ENCODE measurements around the gene DYNLL2. TPM values are rescaled to one million over a fixed set of nuclear protein-coding genes. Genes with fewer than 3 reads are reported as not detected.

DYNLL2 gene
- total RNA-seq, 1 donor from 2014 or later = 50.9 TPM

GRCh38 chr17:58046239-58047094 lies 36.8 kb upstream of the DYNLL2 start:
- Mint-ChIP-seq H3K4me1 (ENCODE audit: low read depth) (no peaks in the 10 kb centered on the region), H3K9me3 (ENCODE audit: low read depth) (no peaks in the 10 kb centered on the region), H3K36me3 (ENCODE audit: insufficient read depth) (no peaks in the 10 kb centered on the region), H3K27ac (no peak overlapping the region), H3K27me3 (peaks cover 27% of the 10 kb centered on the region), H3K4me3 (ENCODE audit: low read depth) (no peak overlapping the region)
- TF ChIP-seq, protein P1, sequence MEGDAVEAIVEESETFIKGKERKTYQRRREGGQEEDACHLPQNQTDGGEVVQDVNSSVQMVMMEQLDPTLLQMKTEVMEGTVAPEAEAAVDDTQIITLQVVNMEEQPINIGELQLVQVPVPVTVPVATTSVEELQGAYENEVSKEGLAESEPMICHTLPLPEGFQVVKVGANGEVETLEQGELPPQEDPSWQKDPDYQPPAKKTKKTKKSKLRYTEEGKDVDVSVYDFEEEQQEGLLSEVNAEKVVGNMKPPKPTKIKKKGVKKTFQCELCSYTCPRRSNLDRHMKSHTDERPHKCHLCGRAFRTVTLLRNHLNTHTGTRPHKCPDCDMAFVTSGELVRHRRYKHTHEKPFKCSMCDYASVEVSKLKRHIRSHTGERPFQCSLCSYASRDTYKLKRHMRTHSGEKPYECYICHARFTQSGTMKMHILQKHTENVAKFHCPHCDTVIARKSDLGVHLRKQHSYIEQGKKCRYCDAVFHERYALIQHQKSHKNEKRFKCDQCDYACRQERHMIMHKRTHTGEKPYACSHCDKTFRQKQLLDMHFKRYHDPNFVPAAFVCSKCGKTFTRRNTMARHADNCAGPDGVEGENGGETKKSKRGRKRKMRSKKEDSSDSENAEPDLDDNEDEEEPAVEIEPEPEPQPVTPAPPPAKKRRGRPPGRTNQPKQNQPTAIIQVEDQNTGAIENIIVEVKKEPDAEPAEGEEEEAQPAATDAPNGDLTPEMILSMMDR (IDR thresholded peaks at IDR 0.05; ENCODE audit: unreplicated experiment) = no peak
- DNase-seq (ENCODE audit: low spot score, unreplicated experiment) = no peak

DNA sequence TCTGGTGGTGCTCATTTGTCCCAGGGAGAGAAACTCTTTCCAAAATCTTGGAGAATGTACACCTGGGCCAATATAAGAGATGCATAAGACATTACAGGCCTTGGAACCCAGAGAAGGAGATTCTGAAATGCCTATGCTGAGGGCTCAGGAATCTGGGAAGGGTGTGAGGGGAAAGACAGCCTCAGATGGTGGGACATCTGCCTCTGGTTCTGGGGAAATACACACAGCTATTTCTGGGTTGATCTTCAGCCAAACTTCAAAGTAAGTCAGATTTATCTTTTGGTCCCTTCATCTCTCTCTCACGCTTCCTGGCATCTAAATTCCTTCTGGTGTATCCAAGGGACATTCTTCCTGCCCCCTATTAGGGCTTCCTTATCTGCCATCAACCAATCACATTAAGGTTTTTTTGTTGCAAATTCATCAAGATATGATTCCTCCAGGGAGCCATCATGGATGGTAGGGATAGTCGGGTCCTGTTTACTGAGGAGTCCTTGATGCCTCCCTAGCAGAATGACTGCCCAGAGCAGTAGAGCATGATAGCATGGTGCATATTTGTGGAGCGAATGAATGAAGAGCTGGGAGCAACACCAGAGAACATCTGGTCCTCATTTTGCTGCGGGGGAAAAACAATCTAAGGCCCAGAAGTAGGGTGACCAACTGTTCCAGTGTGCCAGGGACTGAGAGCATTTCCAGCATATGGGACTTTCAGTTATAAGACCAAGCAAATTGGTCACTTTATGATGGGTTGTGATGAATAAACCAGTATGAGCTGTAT lies 35.7 kb upstream of the DYNLL2 start:
- no peak overlapping the region for H3K4me3 Mint-ChIP-seq (ENCODE audit: low read depth)
- DNase-seq (ENCODE audit: low spot score, unreplicated experiment) = no peak
- H3K4me1 Mint-ChIP-seq (ENCODE audit: low read depth) = no peaks in the 10 kb centered on the region
- TF ChIP-seq, protein P1 (IDR thresholded peaks at IDR 0.05; ENCODE audit: unreplicated experiment) = no peak
- no peak overlapping the region for H3K27ac Mint-ChIP-seq
- H3K27me3 Mint-ChIP-seq = peaks cover 29% of the 10 kb centered on the region
- H3K9me3 Mint-ChIP-seq (ENCODE audit: low read depth) = no peaks in the 10 kb centered on the region
- H3K36me3 Mint-ChIP-seq (ENCODE audit: insufficient read depth) = no peaks in the 10 kb centered on the region

DNA sequence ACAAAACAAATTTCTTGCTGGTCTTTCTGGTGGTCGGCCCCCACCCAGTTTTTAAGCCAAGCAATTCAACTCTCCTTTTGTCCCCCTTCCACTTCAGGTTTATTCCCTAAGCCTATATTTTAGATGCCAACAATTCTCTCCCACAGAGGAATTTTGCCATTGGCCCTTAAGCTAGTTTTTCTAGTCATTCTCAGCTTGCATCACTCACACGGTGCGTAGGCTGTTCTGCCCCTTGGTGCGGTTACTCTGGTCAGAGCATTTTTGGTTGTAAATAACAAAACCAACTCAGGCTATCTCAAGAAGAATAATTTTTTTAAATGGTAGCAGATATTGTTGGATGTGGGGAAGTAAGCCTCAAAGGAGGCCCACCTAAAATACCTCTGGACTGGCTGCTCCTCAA lies 33.7 kb upstream of the DYNLL2 start:
- Mint-ChIP-seq H3K36me3 (ENCODE audit: insufficient read depth) (no peaks in the 10 kb centered on the region), H3K9me3 (ENCODE audit: low read depth) (no peaks in the 10 kb centered on the region), H3K4me1 (ENCODE audit: low read depth) (no peaks in the 10 kb centered on the region), H3K4me3 (ENCODE audit: low read depth) (no peak overlapping the region), H3K27ac (no peak overlapping the region), H3K27me3 (peaks cover 26% of the 10 kb centered on the region)
- TF ChIP-seq, protein P1 (IDR thresholded peaks at IDR 0.05; ENCODE audit: unreplicated experiment) = no peak
- no peak for DNase-seq (ENCODE audit: low spot score, unreplicated experiment)

GRCh38 chr17:58050966-58051365 lies 32.3 kb upstream of the DYNLL2 start:
- Mint-ChIP-seq H3K4me3 (ENCODE audit: low read depth) (no peak overlapping the region), H3K27me3 (peaks cover 25% of the 10 kb centered on the region), H3K9me3 (ENCODE audit: low read depth) (no peaks in the 10 kb centered on the region), H3K4me1 (ENCODE audit: low read depth) (no peaks in the 10 kb centered on the region), H3K36me3 (ENCODE audit: insufficient read depth) (no peaks in the 10 kb centered on the region), H3K27ac (no peak overlapping the region)
- DNase-seq (ENCODE audit: low spot score, unreplicated experiment) = no peak
- TF ChIP-seq, protein P1 (IDR thresholded peaks at IDR 0.05; ENCODE audit: unreplicated experiment) = no peak

- no peak overlapping the region for H3K27ac Mint-ChIP-seq
- TF ChIP-seq, protein P1 (IDR thresholded peaks at IDR 0.05; ENCODE audit: unreplicated experiment) = no peak
- no peak for DNase-seq (ENCODE audit: low spot score, unreplicated experiment)
- no peaks in the 10 kb centered on the region for H3K9me3 Mint-ChIP-seq (ENCODE audit: low read depth)
- H3K4me1 Mint-ChIP-seq (ENCODE audit: low read depth) = no peaks in the 10 kb centered on the region
- no peak overlapping the region for H3K4me3 Mint-ChIP-seq (ENCODE audit: low read depth)
- no peaks in the 10 kb centered on the region for H3K36me3 Mint-ChIP-seq (ENCODE audit: insufficient read depth)
- peaks cover 23% of the 10 kb centered on the region for H3K27me3 Mint-ChIP-seq
Observed at GRCh38 chr17:58051468-58051867, 31.8 kb upstream of the DYNLL2 start.

Data from progenitor cell of endocrine pancreas (in vitro differentiated cells).